HS-27A (cell line): ENCODE data around the gene MAP6.

Source experiments
- DNase-seq: peaks from one replicate; pipeline ENCODE4 v3.0.0-alpha.2; 2012; ENCODE audit warnings: low read depth, missing footprints

The MAP6 gene

GRCh38 chr11:75567971-75568370 is 100.9 kb downstream of the MAP6 start:
- no peak for DNase-seq

DNA sequence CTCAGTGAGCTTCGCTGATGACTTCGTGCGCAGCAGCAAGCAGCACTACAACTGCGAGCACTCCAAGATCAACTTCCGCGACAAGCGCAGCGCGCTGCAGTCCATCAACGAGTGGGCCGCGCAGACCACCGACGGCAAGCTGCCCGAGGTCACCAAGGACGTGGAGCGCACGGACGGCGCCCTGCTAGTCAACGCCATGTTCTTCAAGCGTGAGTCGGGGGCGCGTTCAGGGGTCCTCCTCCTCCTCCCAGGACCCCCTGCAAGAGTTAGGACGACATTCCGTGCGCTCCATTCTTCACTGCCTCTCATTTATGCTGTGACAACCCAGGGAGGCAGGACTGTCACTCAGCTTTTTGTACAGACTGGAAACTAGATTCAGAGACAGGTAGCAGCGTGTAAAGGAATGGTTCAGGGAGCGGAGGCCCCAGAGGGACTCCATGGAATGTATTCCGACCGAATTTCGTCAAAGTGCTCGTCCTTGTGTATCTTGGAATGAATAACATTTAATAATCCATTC is 102.0 kb downstream of the MAP6 start:
- DNase-seq, result no peak

DNA sequence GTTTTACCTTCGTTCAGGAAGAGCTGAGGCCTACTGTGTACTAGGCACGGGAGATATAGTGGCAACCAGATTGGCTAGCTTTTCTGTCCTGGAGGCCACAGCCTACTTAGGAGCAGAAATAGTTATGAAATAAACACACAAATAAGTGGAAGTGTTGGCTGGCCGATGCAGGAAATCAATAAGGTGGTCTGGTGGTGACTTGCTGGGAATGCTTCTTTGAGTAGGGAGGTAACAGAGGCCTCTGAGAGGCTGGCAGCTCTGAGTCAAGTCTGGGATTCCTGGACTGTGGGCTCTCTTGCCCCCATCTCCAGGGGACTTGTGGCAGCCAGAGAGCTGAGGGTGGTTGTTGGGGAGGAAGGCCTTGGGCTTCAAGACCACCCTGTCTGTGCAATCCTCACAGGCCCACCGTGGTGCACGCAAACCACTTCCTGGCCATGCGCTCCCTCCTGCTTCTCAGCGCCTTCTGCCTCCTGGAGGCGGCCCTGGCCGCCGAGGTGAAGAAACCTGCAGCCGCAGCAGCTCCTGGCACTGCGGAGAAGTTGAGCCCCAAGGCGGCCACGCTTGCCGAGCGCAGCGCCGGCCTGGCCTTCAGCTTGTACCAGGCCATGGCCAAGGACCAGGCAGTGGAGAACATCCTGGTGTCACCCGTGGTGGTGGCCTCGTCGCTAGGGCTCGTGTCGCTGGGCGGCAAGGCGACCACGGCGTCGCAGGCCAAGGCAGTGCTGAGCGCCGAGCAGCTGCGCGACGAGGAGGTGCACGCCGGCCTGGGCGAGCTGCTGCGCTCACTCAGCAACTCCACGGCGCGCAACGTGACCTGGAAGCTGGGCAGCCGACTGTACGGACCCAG is 102.7 kb downstream of the MAP6 start:
- DNase-seq, result no peak

- DNase-seq, result peak; percentile 58
Measured at GRCh38 chr11:75565221-75565814, 103.5 kb downstream of the MAP6 start.

DNA sequence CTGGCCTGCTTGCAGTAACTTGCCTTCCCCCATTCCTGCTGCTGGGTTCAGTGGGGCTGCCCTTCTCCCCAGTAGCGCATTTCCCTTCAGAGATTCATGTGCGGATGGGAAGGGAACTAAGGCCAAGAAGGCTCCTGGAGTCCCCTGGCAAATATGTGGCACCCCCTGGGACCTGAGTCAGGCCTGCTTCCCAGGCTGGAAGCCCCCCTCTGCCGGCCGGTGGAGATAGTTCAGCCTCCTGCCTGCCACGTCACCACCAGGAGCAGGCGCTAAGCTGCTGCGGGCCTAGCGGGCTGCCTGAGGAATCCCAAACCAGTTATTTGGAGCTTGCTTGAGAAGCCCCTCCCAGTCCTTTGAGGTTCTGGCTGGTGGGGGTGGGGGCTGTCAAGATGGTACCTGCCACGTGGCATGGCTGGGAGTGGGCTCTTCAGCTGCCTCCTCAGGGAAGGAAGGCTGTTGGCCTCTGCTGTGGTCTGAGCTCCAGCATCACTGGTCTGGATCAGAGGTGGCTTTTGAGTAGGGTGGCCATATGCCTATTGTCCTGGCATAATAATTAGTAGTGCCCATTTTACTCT is 104.8 kb downstream of the MAP6 start:
- peak; percentile 74 for DNase-seq

- no peak for DNase-seq
Measured at GRCh38 chr11:75563501-75563977, 105.3 kb downstream of the MAP6 start.

DNA sequence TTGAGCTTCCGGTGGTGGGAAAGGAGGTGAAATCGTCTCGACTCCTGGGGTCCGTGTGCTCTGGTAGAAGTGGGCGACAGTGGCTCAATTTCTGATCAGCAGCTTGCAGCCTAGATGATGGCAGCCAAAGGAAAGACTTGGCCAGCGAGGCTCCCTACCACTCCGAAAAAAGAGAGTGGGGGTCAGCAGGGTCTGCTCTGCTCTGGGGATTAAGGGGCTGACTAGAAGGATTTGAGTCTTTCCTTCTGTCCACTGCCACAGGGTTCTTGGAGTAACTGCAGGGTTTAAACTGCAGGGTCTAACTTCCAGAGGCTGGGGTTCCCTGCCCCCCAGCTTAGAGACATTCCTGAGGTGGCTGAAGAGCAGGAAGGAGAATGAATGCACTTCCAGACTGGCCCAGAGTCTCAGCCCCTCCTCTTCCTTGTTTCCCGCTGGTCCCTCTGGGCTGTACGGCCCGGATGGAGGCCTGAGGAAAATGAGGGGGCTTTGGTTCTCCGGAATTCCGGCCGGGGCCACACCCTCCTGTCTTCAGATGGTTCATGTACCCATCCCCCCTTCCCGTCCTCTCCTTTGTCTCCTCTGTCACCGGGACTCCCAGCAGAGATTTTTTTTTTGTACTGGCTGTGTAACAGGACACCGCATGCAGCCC is 105.9 kb downstream of the MAP6 start:
- peak; percentile 56 for DNase-seq

GRCh38 chr11:75562048-75562835 is 106.6 kb downstream of the MAP6 start, which contains the start of gene SERPINH1:
TSS of gene SERPINH1 (plus strand) at chr11:75562253. CDS start at chr11:75566350, 4,097 bp downstream.
- peak; percentile 77 for DNase-seq

DNA sequence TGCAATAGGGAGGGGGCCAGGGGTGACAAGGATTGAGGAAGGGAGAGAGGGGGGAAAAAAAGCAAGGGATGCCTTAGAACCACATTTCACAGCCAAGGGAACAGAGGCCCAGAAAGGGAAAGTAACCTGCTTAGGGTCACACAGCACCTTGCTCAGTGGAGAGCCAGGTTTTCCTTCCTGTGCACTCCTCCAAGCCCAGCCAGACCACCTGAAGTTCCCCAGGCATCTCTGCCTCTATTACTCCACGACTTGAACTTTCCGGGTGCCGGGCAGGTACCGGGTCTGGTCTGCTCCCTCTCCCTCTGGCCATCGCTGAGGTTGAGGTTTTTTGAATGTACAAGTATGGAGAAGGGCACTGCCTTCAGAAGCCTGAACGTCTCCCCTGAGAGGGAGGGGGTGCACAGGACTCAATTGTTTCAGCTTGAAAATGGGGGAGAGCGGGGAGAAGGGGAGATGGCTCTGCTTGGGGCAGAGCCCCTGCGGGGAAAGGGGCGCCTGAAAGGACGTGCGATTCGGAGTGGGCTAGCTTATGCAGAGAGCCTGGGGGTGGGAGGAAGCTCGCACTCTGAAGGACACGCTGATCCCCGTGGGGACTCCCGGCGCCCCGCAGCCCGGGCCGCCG is 107.3 kb downstream of the MAP6 start:
- no peak for DNase-seq

DNA sequence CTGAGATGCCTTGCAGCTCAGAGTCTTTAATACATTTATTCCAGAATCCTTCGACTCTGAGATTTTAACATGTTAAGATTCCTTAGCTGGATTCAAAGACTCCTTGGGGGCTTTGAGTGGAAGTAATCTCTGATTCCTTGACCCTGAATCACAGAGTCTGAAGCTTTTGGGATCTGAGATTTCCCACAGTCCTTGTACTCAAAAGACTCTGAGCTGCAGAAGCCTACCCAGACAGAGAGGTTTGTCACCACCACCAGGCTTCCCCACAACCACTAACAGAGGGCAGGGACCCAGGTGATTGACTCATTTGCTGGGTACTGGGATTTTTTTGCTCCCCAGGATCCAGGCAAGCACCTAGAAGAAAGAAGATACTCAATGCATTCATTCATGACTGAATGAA is 108.2 kb downstream of the MAP6 start:
- DNase-seq, result no peak

- DNase-seq, result peak; percentile 67
Measured at GRCh38 chr11:75558939-75559843, 109.6 kb downstream of the MAP6 start.

DNA sequence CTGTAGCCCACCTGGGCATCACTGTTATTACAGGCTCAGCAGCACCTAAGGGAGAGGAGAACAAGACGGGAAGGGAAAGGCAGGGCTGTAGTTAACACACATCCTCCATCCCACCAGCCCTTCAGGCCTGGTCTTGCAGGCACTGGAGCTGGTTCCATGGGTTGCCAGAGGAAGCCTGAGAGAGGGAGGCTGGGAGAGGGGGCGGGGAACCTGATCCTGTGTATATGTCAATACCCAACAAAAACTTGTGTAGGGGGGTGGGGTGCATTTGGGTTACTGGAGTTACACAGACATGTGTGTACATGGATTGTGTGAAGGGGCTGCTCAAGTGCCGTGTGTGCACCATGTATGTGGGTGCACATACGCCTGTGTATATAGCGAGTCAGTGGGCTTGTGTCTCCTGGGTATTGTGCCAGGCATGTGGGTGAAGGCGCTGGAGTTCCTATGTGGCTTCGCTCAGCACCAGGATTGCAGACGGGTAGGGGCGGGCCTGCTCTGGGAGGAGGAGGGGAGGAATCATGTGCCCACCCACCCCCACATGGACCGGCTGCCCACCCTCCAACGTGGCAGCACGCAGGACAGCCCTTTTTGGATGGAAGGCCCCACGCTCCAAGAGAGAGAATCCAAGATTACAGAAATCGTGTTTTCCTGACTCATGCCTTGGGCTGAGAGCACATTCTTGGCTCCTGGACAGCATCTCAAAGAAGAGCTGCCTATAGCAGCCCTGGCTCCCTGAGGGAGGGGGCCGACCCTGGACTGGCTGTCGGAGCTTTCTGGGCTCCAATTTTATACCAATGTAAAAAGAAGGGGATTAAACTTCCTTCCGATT is 111.0 kb downstream of the MAP6 start:
- peak; percentile 90 for DNase-seq

GRCh38 chr11:75556275-75556674 is 112.6 kb downstream of the MAP6 start:
- DNase-seq, result no peak

GRCh38 chr11:75555079-75555811 is 113.6 kb downstream of the MAP6 start:
- no peak for DNase-seq

DNA sequence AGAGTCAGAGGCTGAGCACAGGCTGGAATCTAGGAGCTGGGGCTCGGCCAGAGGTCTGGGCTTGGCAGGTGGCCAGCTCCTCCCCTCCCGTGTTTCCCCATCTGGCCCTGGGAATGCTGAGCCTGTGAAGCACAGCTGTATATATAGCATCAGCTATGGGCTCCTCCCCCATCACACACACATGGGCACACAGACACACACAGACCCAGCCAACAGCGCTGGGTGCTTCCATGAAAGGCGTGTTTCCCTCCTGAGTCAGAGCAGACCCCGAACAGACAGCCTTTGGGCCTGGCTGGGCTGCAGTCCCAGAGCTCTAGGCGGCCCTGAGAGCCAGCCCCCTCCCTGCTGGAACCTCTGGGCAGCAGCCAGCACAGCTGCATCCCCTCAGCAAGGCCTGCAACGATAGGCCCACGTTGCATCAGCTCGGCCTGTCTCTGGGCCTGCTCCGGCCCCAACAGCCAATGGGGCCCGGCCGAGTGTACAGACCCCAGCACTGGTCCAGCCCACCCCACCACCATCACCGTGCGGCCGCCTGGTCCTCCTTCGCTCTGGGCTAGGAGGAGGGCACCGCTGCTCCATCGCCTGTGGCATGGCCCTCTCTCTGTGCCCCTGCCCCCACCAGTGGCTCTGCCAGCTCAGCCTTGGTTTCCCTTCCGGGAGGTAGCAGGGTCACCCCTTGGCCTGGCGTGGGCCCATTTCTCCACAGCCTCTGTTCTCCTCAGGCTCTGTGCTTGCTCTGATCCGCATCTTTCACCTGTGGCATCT is 114.4 kb downstream of the MAP6 start:
- peak; percentile 96 for DNase-seq

- no peak for DNase-seq
Measured at GRCh38 chr11:75553889-75554257, 115.0 kb downstream of the MAP6 start.

DNA sequence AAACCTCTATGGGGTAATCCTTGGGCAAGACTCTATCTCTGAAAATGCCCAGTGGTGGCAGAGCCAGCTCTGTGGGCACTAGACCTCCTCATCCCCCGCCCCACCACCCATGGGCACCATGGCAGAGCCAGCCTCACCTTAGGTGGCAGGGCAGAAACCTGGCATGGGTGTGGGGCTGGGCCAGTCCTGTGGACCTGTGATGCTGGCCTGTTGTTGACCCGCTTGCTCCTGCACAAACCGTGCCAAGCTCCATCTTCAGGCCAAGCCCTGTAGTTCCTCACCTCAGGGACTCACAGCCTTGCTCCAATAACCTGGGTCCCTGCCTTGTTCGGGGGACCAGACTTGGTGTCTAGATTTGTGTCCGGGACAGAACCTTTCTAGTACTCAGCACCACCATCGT is 115.7 kb downstream of the MAP6 start:
- DNase-seq, result no peak
